IMR-90 (cell line): Measurements from ENCODE around the gene MYO3B. TPM values are rescaled to one million over a fixed set of nuclear protein-coding genes. Genes with fewer than 3 reads are reported as not detected.

Experiments used
- ATAC-seq: fragments of 200-7000 bp; cut with Tn5 transposase; 2 replicates; pipeline ENCODE4 v1.9.1; 2020; ENCODE audit warnings: low read depth, mild to moderate bottlenecking, moderate library complexity
- BruUV-seq: library from RNA; stranded (reverse); fragments of 400-500 nt; replicated peaks from 2 replicates; lab custom pipeline; 2021; lab: Mats Ljungman, UMichigan
- CTCF ChIA-PET: fragments of 300-600 bp; formaldehyde crosslinking; extraction: SDS; loops from one replicate; lab custom pipeline; 2021; ENCODE audit warnings: antibody characterized with exemption; lab: Yijun Ruan, JAX
- POLR2A ChIA-PET: fragments of 300-600 bp; sonication (Branson Sonifier 250); formaldehyde crosslinking; loops from one replicate; lab custom pipeline; 2022; ENCODE audit warnings: antibody characterized with exemption; ENCODE audit not compliant: unreplicated experiment; lab: Charles Lee
- DNase-seq: peaks from one replicate; pipeline ENCODE4 v3.0.0; 2013
- H2AFZ ChIP-seq: replicated peaks from 2 replicates; pipeline ENCODE3; 2013; ENCODE audit warnings: low read length, mild to moderate bottlenecking; ENCODE audit not compliant: poor library complexity
- H2AK5ac ChIP-seq: 2 replicates; pipeline ENCODE4 v1.6.1; 2013; ENCODE audit warnings: low read depth, low read length, inconsistent platforms
- H2AK9ac ChIP-seq: replicated peaks from 2 replicates; pipeline ENCODE3; 2013; ENCODE audit warnings: mild to moderate bottlenecking, low read depth, low read length, moderate library complexity; ENCODE audit not compliant: poor library complexity
- H2BK120ac ChIP-seq: 2 replicates; pipeline ENCODE4 v1.6.1; 2013; ENCODE audit warnings: low read depth, low read length, inconsistent platforms
- H2BK15ac ChIP-seq: 3 replicates; pipeline ENCODE4 v1.6.1; 2013; ENCODE audit warnings: low read depth, low read length, inconsistent platforms
- H2BK20ac ChIP-seq: 2 replicates; pipeline ENCODE4 v1.6.1; 2013; ENCODE audit warnings: low read depth, mild to moderate bottlenecking, inconsistent platforms, low read length, moderate library complexity
- H2BK5ac ChIP-seq: 2 replicates; pipeline ENCODE4 v1.6.1; 2013; ENCODE audit warnings: mild to moderate bottlenecking, low read depth, low read length, inconsistent platforms; ENCODE audit not compliant: poor library complexity, severe bottlenecking
- H3K14ac ChIP-seq: replicated peaks from 2 replicates; pipeline ENCODE4 v1.6.1; 2013; ENCODE audit warnings: low read depth, low read length, inconsistent platforms
- H3K18ac ChIP-seq: 2 replicates; pipeline ENCODE4 v1.6.1; 2013; ENCODE audit warnings: low read depth, low read length, control low read depth
- H3K23ac ChIP-seq: 2 replicates; pipeline ENCODE4 v1.6.1; 2013; ENCODE audit warnings: low read depth, low read length, inconsistent platforms
- H3K27ac ChIP-seq: 2 replicates; pipeline ENCODE4 v1.5.1; 2013; ENCODE audit warnings: mild to moderate bottlenecking, control low read depth, low read length; ENCODE audit not compliant: insufficient read depth
- H3K27me3 ChIP-seq: 2 replicates; pipeline ENCODE4 v1.6.1; 2013; ENCODE audit warnings: low read length; ENCODE audit not compliant: control insufficient read depth, insufficient read depth
- H3K36me3 ChIP-seq: 2 replicates; pipeline ENCODE4 v1.6.1; 2013; ENCODE audit warnings: low read length, mixed read lengths; ENCODE audit not compliant: control insufficient read depth, insufficient read depth
- H3K4ac ChIP-seq: 2 replicates; pipeline ENCODE4 v1.6.1; 2013; ENCODE audit warnings: low read depth, low read length, inconsistent platforms
- H3K4me1 ChIP-seq: 2 replicates; pipeline ENCODE4 v1.6.1; 2013; ENCODE audit warnings: low read length, mixed read lengths; ENCODE audit not compliant: control insufficient read depth, insufficient read depth
- H3K4me2 ChIP-seq: 2 replicates; pipeline ENCODE4 v1.6.1; 2013; ENCODE audit warnings: low read depth, mild to moderate bottlenecking, control low read depth, low read length, moderate library complexity
- H3K4me3 ChIP-seq: 2 replicates; pipeline ENCODE4 v1.5.1; 2013; ENCODE audit warnings: low read depth, mild to moderate bottlenecking, control low read depth, low read length, moderate library complexity; ENCODE audit not compliant: insufficient read depth
- H3K56ac ChIP-seq: 2 replicates; pipeline ENCODE4 v1.6.1; 2013; ENCODE audit warnings: low read length, inconsistent platforms; ENCODE audit not compliant: insufficient read depth; ENCODE audit errors: extremely low read depth
- H3K79me1 ChIP-seq, 2 experiments: 2 replicates each; pipeline ENCODE4 v1.6.1; 2013; ENCODE audit warnings: low read length in 2 of 2, inconsistent platforms in 1 of 2, low read depth in 1 of 2
- H3K9ac ChIP-seq: 2 replicates; pipeline ENCODE4 v1.6.1; 2013; ENCODE audit warnings: low read depth, low read length, control low read depth
- H3K9me1 ChIP-seq: 2 replicates; pipeline ENCODE4 v1.6.1; 2013; ENCODE audit warnings: low read length, inconsistent platforms; ENCODE audit not compliant: insufficient read depth
- H3K9me3 ChIP-seq: 2 replicates; pipeline ENCODE4 v1.6.1; 2013; ENCODE audit warnings: low read length; ENCODE audit not compliant: control insufficient read depth, insufficient read depth
- H4K20me1 ChIP-seq: 2 replicates; pipeline ENCODE4 v1.6.1; 2013; ENCODE audit warnings: low read length, inconsistent platforms; ENCODE audit not compliant: insufficient read depth
- H4K5ac ChIP-seq: 2 replicates; pipeline ENCODE4 v1.6.1; 2013; ENCODE audit warnings: mild to moderate bottlenecking, low read depth, low read length, control low read depth
- H4K8ac ChIP-seq, 2 experiments: 2 replicates each; pipeline ENCODE4 v1.6.1; 2013; ENCODE audit warnings: low read depth in 2 of 2, low read length in 2 of 2, control low read depth in 1 of 2, inconsistent platforms in 1 of 2
- H4K91ac ChIP-seq: 2 replicates; pipeline ENCODE4 v1.6.1; 2013; ENCODE audit warnings: low read depth, low read length, inconsistent platforms; ENCODE audit not compliant: insufficient read depth
- BHLHE40 ChIP-seq: fragments of 150-350 bp; IDR thresholded peaks from 2 replicates; pipeline ENCODE4 v1.6.1; 2016; ENCODE audit warnings: mild to moderate bottlenecking, low read depth, low read length
- CEBPB ChIP-seq: IDR thresholded peaks from 2 replicates; pipeline ENCODE4 v1.6.1; 2012; ENCODE audit warnings: low read depth, low read length, improper control_type of control experiment
- CHD1 ChIP-seq: IDR thresholded peaks from 2 replicates; pipeline ENCODE4 v1.6.1; 2012; ENCODE audit warnings: low read depth, low read length, improper control_type of control experiment
- FOS ChIP-seq: fragments of 150-350 bp; IDR thresholded peaks from 2 replicates; pipeline ENCODE4 v1.6.1; 2016; ENCODE audit warnings: low read depth, low read length
- MAFK ChIP-seq: IDR thresholded peaks from 2 replicates; pipeline ENCODE4 v1.6.1; 2012; ENCODE audit warnings: low read depth, low read length, improper control_type of control experiment
- MXI1 ChIP-seq: IDR thresholded peaks from 2 replicates; pipeline ENCODE4 v1.6.1; 2012; ENCODE audit warnings: low read depth, mild to moderate bottlenecking, low read length, moderate library complexity, borderline replicate concordance
- NFE2L2 ChIP-seq: fragments of 150-350 bp; IDR thresholded peaks from 2 replicates; pipeline ENCODE4 v1.6.1; 2016; ENCODE audit warnings: low read depth, mild to moderate bottlenecking, low read length
- POLR2A ChIP-seq: IDR thresholded peaks from 2 replicates; pipeline ENCODE4 v1.6.1; 2012; ENCODE audit warnings: mild to moderate bottlenecking, low read depth, low read length
- RCOR1 ChIP-seq: IDR thresholded peaks from 2 replicates; pipeline ENCODE4 v1.6.1; 2012; ENCODE audit warnings: mild to moderate bottlenecking, low read length, improper control_type of control experiment; ENCODE audit not compliant: insufficient replicate concordance
- SMC3 ChIP-seq: fragments of 150-350 bp; IDR thresholded peaks from 2 replicates; pipeline ENCODE4 v1.6.1; 2016; ENCODE audit warnings: low read depth, mild to moderate bottlenecking, antibody characterized with exemption, low read length, moderate library complexity
- WGBS, 2 experiments: methylation state at CpG; one replicate each; pipeline versions ENCODE4 v1.1.5 to v1.1.7; 2013; ENCODE audit warnings: missing lambda C conversion rate in 2 of 2; ENCODE audit not compliant: insufficient read length in 1 of 2; ENCODE audit errors: extremely low coverage in 2 of 2; 5-methylcytosine and 5-hydroxymethylcytosine counted together
- dilution Hi-C: fragments of 300-500 bp; cut with HindIII; formaldehyde crosslinking; loops from one replicate; pipeline ENCODE4 v1.14.3; 2018; ENCODE audit warnings: low sequenced_read_pairs; ENCODE audit not compliant: unreplicated experiment
- in situ Hi-C: fragments of 300-500 bp; cut with MboI; formaldehyde crosslinking; loops from 3 replicates; pipeline ENCODE4 v1.14.3; 2019; ENCODE audit warnings: low sequenced_read_pairs, inconsistent platforms, mixed read lengths
- intact Hi-C: fragments of 100-400 bp; cut with micrococcal nuclease; formaldehyde crosslinking; loops from 2 replicates; pipeline ENCODE4 v1.10.0; 2022
- polyA plus RNA-seq, 3 experiments: library from polyadenylated mRNA; depleted of rRNA; stranded (reverse); fragments of >200 nt; gene quantifications; 2 replicates each; pipeline ENCODE4 v1.2.3, GENCODE V29; 2012; ENCODE audit warnings: low replicate concordance in 1 of 3
- total RNA-seq: library from RNA; depleted of rRNA; stranded (reverse); fragments of >200 nt; gene quantifications from 2 replicates; pipeline ENCODE4 v1.2.3, GENCODE V29; 2012
- TF ChIP-seq, protein P1 (sequence below): fragments of 150-350 bp; IDR thresholded peaks from 2 replicates; pipeline ENCODE4 v1.6.1; 2016; ENCODE audit warnings: low read depth, mild to moderate bottlenecking, low read length, moderate library complexity, borderline replicate concordance
- TF ChIP-seq, protein P2 (sequence below): fragments of 150-350 bp; IDR thresholded peaks from 2 replicates; pipeline ENCODE4 v1.6.1; 2017; ENCODE audit warnings: mild to moderate bottlenecking, antibody characterized with exemption, low read length, low read depth

The MYO3B gene
- total and polyA plus RNA-seq, 2 of the 4 experiments (the other 2 are of a cell fraction) = 0.02 TPM; not detected in 1

DNA sequence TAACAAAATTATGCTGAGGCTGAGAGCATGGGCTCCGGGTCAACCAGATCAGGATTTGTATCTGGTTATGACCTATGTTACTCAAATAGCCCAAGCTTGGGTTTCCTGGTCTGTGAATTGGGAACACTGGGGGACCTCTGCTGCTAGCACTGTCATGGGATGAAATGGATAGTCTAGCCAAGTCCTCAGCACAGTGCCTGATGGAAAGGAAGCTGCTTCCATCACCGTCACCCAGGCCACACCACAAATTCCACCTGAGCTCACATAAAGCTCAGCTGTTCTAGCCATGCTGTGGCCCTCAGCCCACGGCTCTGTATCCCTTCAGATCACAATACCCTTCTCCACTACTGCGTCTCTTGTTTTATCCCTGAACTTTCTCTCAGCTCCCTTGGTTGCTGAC lies 357.6 kb downstream of the MYO3B start:
- Histone ChIP-seq H2AK9ac (no peak overlapping the region), H4K91ac (no peak overlapping the region), H2BK15ac (no peak overlapping the region), H3K79me1 (no peaks in the 10 kb centered on the region), H4K5ac (no peak overlapping the region), H3K4ac (no peak overlapping the region), H4K20me1 (no peaks in the 10 kb centered on the region), H3K14ac (no peak overlapping the region), H2BK5ac (no peak overlapping the region), H3K23ac (no peak overlapping the region), H3K4me2 (no peak overlapping the region), H2BK20ac (no peak overlapping the region), H3K9me3 (no peaks in the 10 kb centered on the region), H3K4me1 (no peaks in the 10 kb centered on the region), H3K27ac (no peak overlapping the region), H3K36me3 (no peaks in the 10 kb centered on the region), H3K18ac (no peak overlapping the region), H2AFZ (no peak overlapping the region), H3K9me1 (no peaks in the 10 kb centered on the region), H3K4me3 (no peak overlapping the region), H4K8ac (no peak overlapping the region), H2BK120ac (no peak overlapping the region), H2AK5ac (no peak overlapping the region), H3K56ac (no peak overlapping the region), H3K27me3 (no peaks in the 10 kb centered on the region), H3K9ac (no peak overlapping the region)
- intact Hi-C loops = no loop called here
- no peak for ATAC-seq
- no CpG with 5 or more reads among the region's 4 CpGs for WGBS, 2 experiments
- CTCF ChIA-PET = interaction anchor here (0.6 kb wide), 1 partner anchor 103 kb away, joined by 5 read pairs; no protein-coding TSS in a partner anchor
- TF ChIP-seq BHLHE40 (no peak), SMC3 (no peak), MXI1 (no peak), MAFK (no peak), NFE2L2 (no peak), CHD1 (no peak), POLR2A (no peak), RCOR1 (no peak), FOS (no peak), CEBPB (no peak)
- TF ChIP-seq, protein P1, sequence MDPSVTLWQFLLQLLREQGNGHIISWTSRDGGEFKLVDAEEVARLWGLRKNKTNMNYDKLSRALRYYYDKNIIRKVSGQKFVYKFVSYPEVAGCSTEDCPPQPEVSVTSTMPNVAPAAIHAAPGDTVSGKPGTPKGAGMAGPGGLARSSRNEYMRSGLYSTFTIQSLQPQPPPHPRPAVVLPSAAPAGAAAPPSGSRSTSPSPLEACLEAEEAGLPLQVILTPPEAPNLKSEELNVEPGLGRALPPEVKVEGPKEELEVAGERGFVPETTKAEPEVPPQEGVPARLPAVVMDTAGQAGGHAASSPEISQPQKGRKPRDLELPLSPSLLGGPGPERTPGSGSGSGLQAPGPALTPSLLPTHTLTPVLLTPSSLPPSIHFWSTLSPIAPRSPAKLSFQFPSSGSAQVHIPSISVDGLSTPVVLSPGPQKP = no peak
- TF ChIP-seq, protein P2, sequence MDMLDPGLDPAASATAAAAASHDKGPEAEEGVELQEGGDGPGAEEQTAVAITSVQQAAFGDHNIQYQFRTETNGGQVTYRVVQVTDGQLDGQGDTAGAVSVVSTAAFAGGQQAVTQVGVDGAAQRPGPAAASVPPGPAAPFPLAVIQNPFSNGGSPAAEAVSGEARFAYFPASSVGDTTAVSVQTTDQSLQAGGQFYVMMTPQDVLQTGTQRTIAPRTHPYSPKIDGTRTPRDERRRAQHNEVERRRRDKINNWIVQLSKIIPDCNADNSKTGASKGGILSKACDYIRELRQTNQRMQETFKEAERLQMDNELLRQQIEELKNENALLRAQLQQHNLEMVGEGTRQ = no peak
- in situ Hi-C loops = no loop called here
- DNase-seq = no peak
- POLR2A ChIA-PET = no interaction called here
- dilution Hi-C loops = no loop called here
- no TSS peak for BruUV-seq
